ENCODE measurements around the gene HSF4. TPM values are rescaled to one million over a fixed set of nuclear protein-coding genes. Genes with fewer than 3 reads are reported as not detected.
A peak's percentile ranks its signal among the peaks of the same experiment; 100 is the strongest.

The HSF4 gene
- total RNA-seq, 1 experiment from 2014 or later: 39.4 TPM

GRCh38 chr16:67191995-67192681 lies 27.6 kb downstream of the HSF4 start, which contains the start of gene E2F4:
E2F4 (plus strand) TSS chr16:67192155; CDS start chr16:67192228, 73 bp downstream.
- H3K4me1 ChIP-seq: peaks cover 20% of the 10 kb centered on the region
- TF ChIP-seq CTCF (IDR thresholded peaks at IDR 0.05; ENCODE audit: insufficient read depth in 1 of 2, low read depth in 1 of 2, low read length in 1 of 2, severe bottlenecking in 1 of 2, unreplicated experiment in 1 of 2): no peak
- ChIA-PET CTCF (interaction anchor here (1.0 kb wide), 1 partner anchor 54 kb away, joined by 4 read pairs; no protein-coding TSS in a partner anchor), POLR2A (interaction anchor here (0.6 to 1.2 kb wide), 4 partner anchors 22 to 213 kb away, joined by 3 read pairs; partner anchors contain the start of genes FHOD1, NOL3 and TMEM208)
- H3K9me3 Mint-ChIP-seq (ENCODE audit: unreplicated experiment): no peaks in the 10 kb centered on the region
- H3K27me3 Mint-ChIP-seq (ENCODE audit: insufficient read depth, unreplicated experiment): no peaks in the 10 kb centered on the region
- DNase-seq: peak; percentile 92 to 94
- peak within 1 kb of the TSS; percentile 90 for H3K4me3 ChIP-seq (ENCODE audit: low read depth, low read length)
- H3K27ac Mint-ChIP-seq (ENCODE audit: unreplicated experiment): peak within 1 kb of the TSS; percentile 54
- peaks cover 47% of the 10 kb centered on the region for H3K36me3 Mint-ChIP-seq (ENCODE audit: insufficient read depth, unreplicated experiment)
- peaks cover 24% of the 10 kb centered on the region for H3K4me1 Mint-ChIP-seq (ENCODE audit: low read depth, unreplicated experiment)
- TSS peak; percentile 50 for BruUV-seq (replicated peaks)
- no peaks in the 10 kb centered on the region for H3K9me3 ChIP-seq
- intact Hi-C loops (cut with micrococcal nuclease; ENCODE audit: unreplicated experiment): loop anchor here (2.0 kb wide), 1 partner anchor 55 kb away; the partner anchor contains the start of gene FHOD1
- peaks cover 11% of the 10 kb centered on the region for H3K36me3 ChIP-seq (ENCODE audit: control insufficient read depth, insufficient read depth, low read length)
- peak within 1 kb of the TSS; percentile 77 for H3K4me3 Mint-ChIP-seq (ENCODE audit: unreplicated experiment)
- no peaks in the 10 kb centered on the region for H3K27me3 ChIP-seq (replicated peaks; ENCODE audit: control insufficient read depth, insufficient read depth, low read length)

DNA sequence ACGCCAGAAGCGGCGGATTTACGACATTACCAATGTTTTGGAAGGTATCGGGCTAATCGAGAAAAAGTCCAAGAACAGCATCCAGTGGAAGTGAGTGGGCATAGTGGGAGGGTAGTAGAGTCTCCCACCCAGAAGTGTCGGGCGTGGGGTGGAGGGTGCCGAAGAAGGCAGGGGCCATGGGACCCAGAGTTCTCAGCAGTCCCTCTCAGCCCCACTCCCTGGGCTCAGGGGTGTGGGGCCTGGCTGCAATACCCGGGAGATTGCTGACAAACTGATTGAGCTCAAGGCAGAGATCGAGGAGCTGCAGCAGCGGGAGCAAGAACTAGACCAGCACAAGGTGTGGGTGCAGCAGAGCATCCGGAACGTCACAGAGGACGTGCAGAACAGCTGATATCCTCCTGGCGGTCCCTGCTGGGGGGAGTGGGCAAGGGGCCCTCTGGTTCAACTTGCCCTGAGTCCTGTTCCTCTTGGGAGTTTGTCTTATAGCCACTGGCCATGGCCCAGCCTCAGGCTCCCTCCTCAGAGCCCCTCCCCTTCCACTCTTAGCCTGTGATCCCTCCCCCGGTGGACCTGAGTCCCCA lies 28.3 kb downstream of the HSF4 start:
- ChIA-PET POLR2A (interaction anchor here (0.6 to 1.2 kb wide), 4 partner anchors 22 to 212 kb away, joined by 3 read pairs; partner anchors contain the start of genes FHOD1, NOL3 and TMEM208), CTCF (interaction anchor here (0.6 to 1.1 kb wide), 3 partner anchors 53 to 232 kb away, joined by 3 to 4 read pairs (median 4); partner anchors contain the start of gene CES3)
- Histone ChIP-seq H3K4me3 (ENCODE audit: low read depth, low read length) (peak overlapping the region; percentile 90), H3K36me3 (ENCODE audit: control insufficient read depth, insufficient read depth, low read length) (peaks cover 12% of the 10 kb centered on the region), H3K4me1 (peaks cover 19% of the 10 kb centered on the region), H3K27me3 (replicated peaks; ENCODE audit: control insufficient read depth, insufficient read depth, low read length) (no peaks in the 10 kb centered on the region), H3K9me3 (no peaks in the 10 kb centered on the region)
- no peak for TF ChIP-seq CTCF (IDR thresholded peaks at IDR 0.05; ENCODE audit: insufficient read depth in 1 of 2, low read depth in 1 of 2, low read length in 1 of 2, severe bottlenecking in 1 of 2, unreplicated experiment in 1 of 2)
- intact Hi-C loops (cut with micrococcal nuclease; ENCODE audit: unreplicated experiment): loop anchor here (2.0 kb wide), 1 partner anchor 54 kb away; the partner anchor contains the start of gene FHOD1
- Mint-ChIP-seq H3K4me1 (ENCODE audit: low read depth, unreplicated experiment) (peaks cover 25% of the 10 kb centered on the region), H3K9me3 (ENCODE audit: unreplicated experiment) (no peaks in the 10 kb centered on the region), H3K36me3 (ENCODE audit: insufficient read depth, unreplicated experiment) (peaks cover 47% of the 10 kb centered on the region), H3K27ac (ENCODE audit: unreplicated experiment) (peak overlapping the region; percentile 48), H3K27me3 (ENCODE audit: insufficient read depth, unreplicated experiment) (no peaks in the 10 kb centered on the region), H3K4me3 (ENCODE audit: unreplicated experiment) (peak overlapping the region; percentile 77)
- no TSS peak for BruUV-seq (replicated peaks)
- no peak for DNase-seq

- peaks cover 54% of the 10 kb centered on the region for H3K36me3 Mint-ChIP-seq (ENCODE audit: insufficient read depth, unreplicated experiment)
- H3K9me3 Mint-ChIP-seq (ENCODE audit: unreplicated experiment): no peaks in the 10 kb centered on the region
- CTCF ChIA-PET: interaction anchor here (1.1 kb wide), 1 partner anchor 232 kb away, joined by 3 read pairs; the partner anchor contains the start of gene CES3
- intact Hi-C loops (cut with micrococcal nuclease; ENCODE audit: unreplicated experiment): loop anchor here (2.0 kb wide), 1 partner anchor 53 kb away; the partner anchor contains the start of gene FHOD1
- POLR2A ChIA-PET: interaction anchor here (0.5 to 1.2 kb wide), 2 partner anchors 34 to 54 kb away, joined by 3 read pairs; partner anchors contain the start of gene FHOD1
- peak overlapping the region; percentile 77 for H3K4me3 Mint-ChIP-seq (ENCODE audit: unreplicated experiment)
- H3K27ac Mint-ChIP-seq (ENCODE audit: unreplicated experiment): peak overlapping the region; percentile 25
- no peaks in the 10 kb centered on the region for H3K9me3 ChIP-seq
- BruUV-seq (replicated peaks): no TSS peak
- H3K27me3 ChIP-seq (replicated peaks; ENCODE audit: control insufficient read depth, insufficient read depth, low read length): no peaks in the 10 kb centered on the region
- H3K36me3 ChIP-seq (ENCODE audit: control insufficient read depth, insufficient read depth, low read length): peaks cover 13% of the 10 kb centered on the region
- TF ChIP-seq CTCF (IDR thresholded peaks at IDR 0.05; ENCODE audit: insufficient read depth in 1 of 2, low read depth in 1 of 2, low read length in 1 of 2, severe bottlenecking in 1 of 2, unreplicated experiment in 1 of 2): no peak
- peaks cover 25% of the 10 kb centered on the region for H3K4me1 Mint-ChIP-seq (ENCODE audit: low read depth, unreplicated experiment)
- H3K4me1 ChIP-seq: peaks cover 24% of the 10 kb centered on the region
- DNase-seq: no peak
- H3K27me3 Mint-ChIP-seq (ENCODE audit: insufficient read depth, unreplicated experiment): no peaks in the 10 kb centered on the region
- H3K4me3 ChIP-seq (ENCODE audit: low read depth, low read length): peak overlapping the region; percentile 90
These were observed 29.0 kb downstream of the HSF4 start for GRCh38 chr16:67193536-67193935.
